H7 (cell line): ENCODE data around the gene DPP9. TPM values are rescaled to one million over a fixed set of nuclear protein-coding genes. Genes with fewer than 3 reads are reported as not detected.
A peak's percentile ranks its signal among the peaks of the same experiment; 100 is the strongest.

ENCODE experiments used
- DNase-seq: peaks from one replicate; pipeline ENCODE4 v3.0.0; 2012
- H3K27me3 ChIP-seq: 2 replicates; pipeline ENCODE4 v1.6.0; 2011; ENCODE audit warnings: mild to moderate bottlenecking, low read length; ENCODE audit not compliant: control insufficient read depth, insufficient read depth
- H3K36me3 ChIP-seq: replicated peaks from 2 replicates; pipeline ENCODE4 v1.5.1; 2011; ENCODE audit warnings: low read length; ENCODE audit not compliant: control insufficient read depth, insufficient read depth
- H3K4me3 ChIP-seq: 2 replicates; pipeline ENCODE4 v1.5.1; 2011; ENCODE audit warnings: low read depth, mild to moderate bottlenecking, control low read depth, low read length, moderate library complexity; ENCODE audit not compliant: insufficient read depth
- total RNA-seq: library from RNA; depleted of rRNA; stranded (reverse); fragments of >200 nt; shearing (Covaris generic); gene quantifications from 2 replicates; pipeline ENCODE4 v1.2.3, GENCODE V29; 2014; rRNA removed

Gene DPP9
- total RNA-seq = 36.2 and 41.7 TPM in 2 replicates

GRCh38 chr19:4723595-4724514 is at the start of gene DPP9:
TSS of gene DPP9 (minus strand) at chr19:4723842. CDS start at chr19:4719906, 3,936 bp downstream.
- H3K4me3 ChIP-seq = peak within 1 kb of the TSS; percentile 90
- DNase-seq = peak; percentile 100
- H3K36me3 ChIP-seq = peaks cover 6% of the 10 kb centered on the region
- no peaks in the 10 kb centered on the region for H3K27me3 ChIP-seq

GRCh38 chr19:4773047-4773640 is 49.5 kb upstream of the DPP9 start:
- Histone ChIP-seq H3K36me3 (no peaks in the 10 kb centered on the region), H3K27me3 (peaks cover 2% of the 10 kb centered on the region; the same call in 1 of the 2 replicates), H3K4me3 (no peak overlapping the region)
- DNase-seq = no peak

- DNase-seq = no peak
- H3K36me3 ChIP-seq = no peaks in the 10 kb centered on the region
- no peak overlapping the region for H3K4me3 ChIP-seq
- H3K27me3 ChIP-seq = peaks cover 2% of the 10 kb centered on the region; the same call in 1 of the 2 replicates
Observed at GRCh38 chr19:4772566-4772965, 48.9 kb upstream of the DPP9 start.

DNA sequence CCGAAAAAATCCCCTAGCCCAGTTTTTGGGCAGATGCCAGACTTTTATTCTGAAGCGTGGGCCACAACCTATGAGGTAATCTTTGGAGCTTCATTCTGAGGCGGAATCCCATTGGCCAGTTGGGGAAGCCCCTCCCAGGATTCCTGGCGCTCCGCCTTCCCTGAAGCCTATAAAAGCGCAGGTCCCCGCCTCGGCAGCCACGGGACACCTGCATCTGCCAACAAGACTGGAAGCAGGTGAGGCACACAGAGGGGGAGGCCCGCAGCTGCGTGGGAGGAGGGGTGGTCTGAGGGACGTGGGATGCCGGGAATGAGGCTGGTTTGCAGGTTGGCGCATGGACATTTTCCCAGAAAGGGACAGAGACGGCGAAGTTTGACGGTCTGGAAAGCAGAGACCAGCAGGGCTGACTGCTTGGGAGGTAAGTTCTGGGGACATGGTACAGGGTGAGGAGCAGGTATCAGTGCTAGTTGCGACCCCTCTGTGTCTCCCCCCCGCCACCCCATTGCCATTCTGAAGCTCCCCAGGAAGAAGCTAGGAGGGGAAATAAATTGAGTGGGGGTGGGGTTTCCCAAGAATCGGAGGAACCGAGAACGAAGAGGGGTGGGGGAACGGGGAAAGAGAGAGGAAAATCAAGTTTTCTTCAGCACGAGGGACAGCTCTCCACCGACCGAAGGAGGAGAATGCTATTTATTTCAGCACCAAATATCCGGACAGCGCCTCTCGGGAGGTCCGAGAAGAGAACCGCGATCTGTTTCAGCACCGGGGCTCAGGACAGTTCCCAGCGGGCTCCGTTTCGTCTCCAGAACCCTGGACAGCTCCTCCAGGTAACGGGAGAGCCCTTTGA is 45.5 kb upstream of the DPP9 start:
- Histone ChIP-seq H3K36me3 (no peaks in the 10 kb centered on the region), H3K4me3 (peak overlapping the region; percentile 10; the same call in 1 of the 2 replicates), H3K27me3 (peaks cover 2% of the 10 kb centered on the region; the same call in 1 of the 2 replicates)
- DNase-seq = peak; percentile 94

DNA sequence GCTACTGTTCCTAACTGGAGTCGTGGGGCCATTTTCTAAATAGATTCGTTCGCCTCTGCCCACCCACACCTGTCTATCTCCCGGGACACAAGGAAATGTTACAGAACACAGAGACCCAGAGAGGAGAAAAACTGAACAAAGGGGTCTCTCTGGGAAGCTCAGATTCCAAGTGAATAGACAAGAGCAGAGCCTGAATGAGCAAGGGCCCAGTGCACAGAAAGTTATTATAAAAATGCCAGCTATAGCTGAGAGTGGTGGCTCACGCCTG is 40.7 kb upstream of the DPP9 start:
- H3K4me3 ChIP-seq = no peak overlapping the region
- no peak for DNase-seq

GRCh38 chr19:4763021-4763420 is 39.4 kb upstream of the DPP9 start:
- H3K27me3 ChIP-seq = peaks cover 2% of the 10 kb centered on the region; the same call in 1 of the 2 replicates
- H3K4me3 ChIP-seq = no peak overlapping the region
- no peaks in the 10 kb centered on the region for H3K36me3 ChIP-seq
- DNase-seq = no peak

More for the DNA sequence above, 40.7 kb upstream of the DPP9 start:
- Histone ChIP-seq H3K36me3 (no peaks in the 10 kb centered on the region), H3K27me3 (peaks cover under 1% of the 10 kb centered on the region; the same call in 1 of the 2 replicates)

GRCh38 chr19:4760285-4760650 is 36.6 kb upstream of the DPP9 start:
- DNase-seq = no peak
- peaks cover 2% of the 10 kb centered on the region; the same call in 1 of the 2 replicates for H3K27me3 ChIP-seq
- peak overlapping the region; percentile 24 for H3K4me3 ChIP-seq
- no peaks in the 10 kb centered on the region for H3K36me3 ChIP-seq

- peak; percentile 100 for DNase-seq
- Histone ChIP-seq H3K27me3 (peaks cover 2% of the 10 kb centered on the region; the same call in 1 of the 2 replicates), H3K36me3 (no peaks in the 10 kb centered on the region), H3K4me3 (peak overlapping the region; percentile 24)
Observed at GRCh38 chr19:4759388-4760284, 36.0 kb upstream of the DPP9 start.

DNA sequence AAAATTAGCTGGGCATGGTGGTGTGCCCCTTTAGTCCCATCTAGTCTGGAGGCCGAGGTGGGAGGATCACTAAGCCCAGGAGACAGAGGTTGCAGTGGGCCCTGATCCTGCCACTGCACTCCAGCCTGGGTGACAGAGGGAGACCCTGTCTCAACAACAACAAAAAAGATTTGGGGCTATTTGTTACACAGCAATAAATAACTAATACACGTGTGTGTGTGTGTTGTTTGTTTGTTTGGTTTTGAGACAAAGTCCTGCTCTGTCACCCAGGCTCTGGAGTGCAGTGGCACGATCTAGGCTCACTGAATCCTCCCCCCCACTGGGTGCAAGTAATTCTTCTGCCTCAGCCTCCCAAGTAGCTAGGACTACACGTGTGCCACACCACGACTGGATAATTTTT is 35.0 kb upstream of the DPP9 start:
- Histone ChIP-seq H3K4me3 (no peak overlapping the region), H3K36me3 (no peaks in the 10 kb centered on the region), H3K27me3 (peaks cover 2% of the 10 kb centered on the region; the same call in 1 of the 2 replicates)
- DNase-seq = no peak

DNA sequence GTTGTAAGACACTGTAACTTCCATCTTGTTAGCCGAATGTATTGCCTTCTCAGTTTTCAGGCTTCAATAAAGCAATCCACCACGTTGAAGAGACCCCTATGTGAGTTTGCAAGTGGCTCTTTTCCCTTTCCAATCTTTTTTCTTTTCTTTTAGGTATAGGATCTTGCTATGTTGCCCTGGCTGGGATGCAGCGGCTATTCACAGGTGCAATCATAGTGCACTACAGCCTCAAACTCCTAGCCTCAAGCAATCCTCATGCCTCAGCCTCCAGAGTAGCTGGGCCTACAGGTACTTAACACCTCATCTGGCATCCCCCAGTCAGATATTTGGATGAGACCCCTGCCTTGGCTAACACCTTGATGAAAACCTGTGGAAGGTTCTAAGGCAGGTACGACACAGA is 34.4 kb upstream of the DPP9 start:
- H3K36me3 ChIP-seq = no peaks in the 10 kb centered on the region
- H3K27me3 ChIP-seq = peaks cover 2% of the 10 kb centered on the region; the same call in 1 of the 2 replicates
- DNase-seq = no peak
- no peak overlapping the region for H3K4me3 ChIP-seq

DNA sequence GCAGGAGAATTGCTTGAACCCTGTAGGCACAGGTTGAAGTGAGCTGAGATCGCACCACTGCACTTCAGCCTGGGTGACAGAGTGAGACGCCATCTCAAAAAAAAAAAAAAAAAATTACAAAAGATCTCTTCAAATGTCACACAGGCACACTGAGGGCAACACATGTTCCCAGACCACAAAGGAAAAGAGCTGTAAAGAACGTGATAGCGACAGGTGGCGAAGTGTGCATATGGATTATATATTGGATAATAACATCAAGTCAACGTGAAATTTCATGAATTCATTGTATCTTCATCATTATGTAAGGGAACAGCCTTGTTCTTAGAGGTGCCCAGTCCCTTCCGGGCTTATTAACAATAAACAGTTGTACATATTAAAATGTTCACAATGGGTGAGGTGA is 31.8 kb upstream of the DPP9 start:
- H3K36me3 ChIP-seq = no peaks in the 10 kb centered on the region
- no peak overlapping the region for H3K4me3 ChIP-seq
- DNase-seq = no peak
- peaks cover 2% of the 10 kb centered on the region; the same call in 1 of the 2 replicates for H3K27me3 ChIP-seq

- no peak for DNase-seq
- Histone ChIP-seq H3K36me3 (no peaks in the 10 kb centered on the region), H3K4me3 (no peak overlapping the region), H3K27me3 (peaks cover under 1% of the 10 kb centered on the region; the same call in 1 of the 2 replicates)
Observed at GRCh38 chr19:4754248-4754647, 30.6 kb upstream of the DPP9 start.

- H3K36me3 ChIP-seq = no peaks in the 10 kb centered on the region
- DNase-seq = no peak
- H3K27me3 ChIP-seq = no peaks in the 10 kb centered on the region
- H3K4me3 ChIP-seq = no peak overlapping the region
Observed at GRCh38 chr19:4749870-4750590, 26.4 kb upstream of the DPP9 start.
